HepG2 (cell line): Measurements from ENCODE around the gene UST. TPM values are rescaled to one million over a fixed set of nuclear protein-coding genes. Genes with fewer than 3 reads are reported as not detected.

ENCODE experiments used
- ATAC-seq: fragments of 200-7000 bp; cut with Tn5 transposase; 3 replicates; pipeline ENCODE4 v1.9.1; 2020; ENCODE audit warnings: mild to moderate bottlenecking, moderate library complexity
- BruUV-seq: library from RNA; stranded (reverse); fragments of 400-500 nt; replicated peaks from 2 replicates; lab custom pipeline; 2021; lab: Mats Ljungman, UMichigan
- CTCF ChIA-PET: fragments of 300-600 bp; formaldehyde crosslinking; extraction: SDS; loops from one replicate; lab custom pipeline; 2021; ENCODE audit warnings: low total read pairs, inconsistent platforms, low intra/inter-chr PET ratio; lab: Yijun Ruan, JAX
- POLR2A ChIA-PET: fragments of 350-600 bp; sonication (Branson Sonifier 250); formaldehyde crosslinking; loops from one replicate; lab custom pipeline; 2020; ENCODE audit warnings: antibody characterized with exemption, inconsistent platforms; lab: Yijun Ruan, JAX
- DNase-seq: peaks from one replicate; pipeline ENCODE4 v3.0.0-alpha.2; 2015; ENCODE audit warnings: low spot score
- FAIRE-seq: peaks from 3 replicates; lab custom pipeline; 2011; peaks lifted over from hg19 to GRCh38; lab: Jason Lieb, UNC
- H2AFZ ChIP-seq: one replicate; pipeline ENCODE4 v1.6.1; 2011; ENCODE audit warnings: low read length, inconsistent platforms
- H3K27ac ChIP-seq: fragments of 300-600 bp; 3 replicates; pipeline ENCODE4 v1.8.0; 2011; ENCODE audit warnings: mixed run types, mild to moderate bottlenecking, mixed read lengths, low read length, inconsistent platforms; ENCODE audit not compliant: insufficient read depth; ENCODE audit errors: extremely low read length
- H3K27me3 ChIP-seq, 2 experiments: fragments of 200-600 bp in 1 of 2; 2 replicates in 1 of 2; 3 replicates in 1 of 2; pipeline versions ENCODE4 v1.6.0 to v1.8.0; 2011; ENCODE audit warnings: low read length in 2 of 2, mild to moderate bottlenecking in 2 of 2, moderate library complexity in 2 of 2, inconsistent platforms in 1 of 2; ENCODE audit not compliant: insufficient read depth in 2 of 2, control insufficient read depth in 1 of 2
- H3K36me3 ChIP-seq, 2 experiments: fragments of 200-600 bp in 1 of 2; replicated peaks in 1 of 2; 2 replicates in 1 of 2; 3 replicates in 1 of 2; pipeline versions ENCODE4 v1.5.1 to v1.8.0; 2011; ENCODE audit warnings: low read length in 2 of 2, inconsistent platforms in 1 of 2; ENCODE audit not compliant: insufficient read depth in 2 of 2, control insufficient read depth in 1 of 2
- H3K4me1 ChIP-seq: 2 replicates; pipeline ENCODE4 v1.5.1; 2012; ENCODE audit warnings: low read length, inconsistent platforms; ENCODE audit not compliant: insufficient read depth
- H3K4me2 ChIP-seq: 2 replicates; pipeline ENCODE4 v1.6.0; 2011; ENCODE audit warnings: low read depth, low read length, inconsistent platforms
- H3K4me3 ChIP-seq, 3 experiments: fragments of 200-600 bp in 1 of 3; sonication (generic), shearing (Covaris generic) in 1 of 3; replicated peaks in 1 of 3; 2 replicates each; pipeline ENCODE4 v1.5.1; 2011 to 2016; ENCODE audit warnings: low read length in 3 of 3, inconsistent platforms in 2 of 3, low read depth in 2 of 3, mild to moderate bottlenecking in 2 of 3, control low read depth in 1 of 3, mixed read lengths in 1 of 3; ENCODE audit not compliant: insufficient read depth in 1 of 3
- H3K79me2 ChIP-seq: one replicate; pipeline ENCODE4 v1.6.1; 2011; ENCODE audit warnings: low read length, inconsistent platforms; ENCODE audit not compliant: insufficient read depth
- H3K9ac ChIP-seq: 2 replicates; pipeline ENCODE4 v1.6.0; 2011; ENCODE audit warnings: mild to moderate bottlenecking, low read depth, low read length, inconsistent platforms; ENCODE audit not compliant: insufficient read depth
- H3K9me3 ChIP-seq: 2 replicates; pipeline ENCODE4 v1.5.1; 2012; ENCODE audit warnings: mild to moderate bottlenecking, low read length
- H4K20me1 ChIP-seq: 2 replicates; pipeline ENCODE4 v1.6.0; 2011; ENCODE audit warnings: inconsistent platforms, mild to moderate bottlenecking, low read length, moderate library complexity; ENCODE audit not compliant: insufficient read depth
- CEBPG ChIP-seq: IDR thresholded peaks from 2 replicates; pipeline ENCODE4 v1.6.1; 2016
- FOXK2 ChIP-seq: fragments of 450-650 bp; IDR thresholded peaks from 2 replicates; pipeline ENCODE4 v1.6.1; 2016
- ZNF446 ChIP-seq: sonication (generic); formaldehyde crosslinking; IDR thresholded peaks from 2 replicates; pipeline ENCODE4 v1.5.0; 2020; ENCODE audit warnings: mild to moderate bottlenecking, missing genetic modification reagents
- WGBS: methylation state at CpG from one replicate; pipeline ENCODE4 v1.1.6; 2017; ENCODE audit warnings: low lambda C conversion rate; 5-methylcytosine and 5-hydroxymethylcytosine counted together
- in situ Hi-C: cut with HindIII; loops from 2 replicates; pipeline ENCODE4 v1.10.0; 2017; ENCODE audit warnings: low pct_unique_long_range_greater_than_20kb; ENCODE audit not compliant: extremely low pct_ligation_motif_present
- intact Hi-C: fragments of 100-400 bp; cut with micrococcal nuclease; formaldehyde crosslinking; loops from one replicate; pipeline ENCODE4 v1.10.0; 2022; ENCODE audit not compliant: unreplicated experiment
- polyA plus RNA-seq, 8 experiments: library from polyadenylated mRNA; depleted of rRNA in 3 of 8; stranded (reverse) in 7 of 8; unstranded in 1 of 8; fragments of >200 nt; fragmentation: Illumina TruSeq in 4 of 8; extraction: Trizol in 4 of 8; gene quantifications; 2 replicates each; pipeline versions ENCODE4 v1.2.1 to v1.2.3, GENCODE V29; 2011 to 2016; ENCODE audit warnings: low read depth in 4 of 8, missing spikeins in 1 of 8, mixed read lengths in 1 of 8; ENCODE audit not compliant: insufficient read depth in 1 of 8
- total RNA-seq, 5 experiments: library from RNA; depleted of rRNA; stranded (reverse); fragments of >200 nt; fragmentation: Illumina TruSeq; extraction: Trizol; gene quantifications; 2 replicates each; pipeline ENCODE4 v1.2.3, GENCODE V29; 2016; ENCODE audit warnings: low read depth in 1 of 5
- TF ChIP-seq, protein P1 (sequence below): IDR thresholded peaks from 2 replicates; pipeline ENCODE4 v1.6.1; 2016; ENCODE audit warnings: missing biosample characterization, missing genetic modification reagents, low read depth

The UST gene
- total and polyA plus RNA-seq, 2 of the 13 experiments (the other 11 are each of a cell fraction or from before 2014, with no cell fraction given): 0.27 TPM; not detected in 1

GRCh38 chr6:148945301-148946021, 198.6 kb downstream of the UST start:
- ChIA-PET CTCF (no interaction called here), POLR2A (no interaction called here)
- H4K20me1 ChIP-seq: no peaks in the 10 kb centered on the region
- H3K27ac ChIP-seq: no peak overlapping the region
- no peak for ATAC-seq
- intact Hi-C loops: loop anchor here (5.0 kb wide), 1 partner anchor 487 kb away; no protein-coding TSS in a partner anchor
- H2AFZ ChIP-seq: no peak overlapping the region
- in situ Hi-C loops: loop anchor here (5.0 kb wide), 1 partner anchor 368 kb away; no protein-coding TSS in a partner anchor
- no peaks in the 10 kb centered on the region for H3K9me3 ChIP-seq
- no peaks in the 10 kb centered on the region for H3K36me3 ChIP-seq
- peaks cover 0 to 3% of the 10 kb centered on the region in 2 experiments; a peak in 1 of 5 replicates for H3K27me3 ChIP-seq
- no peak for DNase-seq
- H3K4me2 ChIP-seq: no peak overlapping the region
- H3K79me2 ChIP-seq: no peaks in the 10 kb centered on the region
- peaks cover 8% of the 10 kb centered on the region for H3K4me1 ChIP-seq
- TF ChIP-seq ZNF446 (CRISPR knock-in tag) (no peak), CEBPG (CRISPR knock-in tag) (no peak), FOXK2 (no peak)
- TF ChIP-seq, protein P1, sequence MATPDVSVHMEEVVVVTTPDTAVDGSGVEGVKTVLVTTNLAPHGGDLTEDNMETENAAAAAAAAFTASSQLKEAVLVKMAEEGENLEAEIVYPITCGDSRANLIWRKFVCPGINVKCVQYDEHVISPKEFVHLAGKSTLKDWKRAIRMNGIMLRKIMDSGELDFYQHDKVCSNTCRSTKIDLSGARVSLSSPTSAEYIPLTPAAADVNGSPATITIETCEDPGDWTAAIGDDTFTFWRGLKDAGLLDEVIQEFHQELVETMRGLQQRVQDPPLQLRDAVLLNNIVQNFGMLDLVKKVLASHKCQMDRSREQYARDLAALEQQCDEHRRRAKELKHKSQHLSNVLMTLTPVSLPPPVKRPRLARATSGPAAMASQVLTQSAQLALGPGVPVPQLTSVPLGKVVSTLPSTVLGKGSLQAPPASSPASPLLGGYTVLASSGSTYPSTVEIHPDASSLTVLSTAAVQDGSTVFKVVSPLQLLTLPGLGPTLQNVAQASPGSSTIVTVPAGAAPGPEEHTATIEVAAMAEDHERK (CRISPR knock-in tag): no peak
- H3K9ac ChIP-seq: no peak overlapping the region
- H3K4me3 ChIP-seq: no peak overlapping the region
- no TSS peak for BruUV-seq
- 38% methylated on average over 8 of the region's 8 CpGs for WGBS
- no peak for FAIRE-seq
